GM18870 (cell line): ENCODE data around the gene PPP2R5C.

Experiments
- ATAC-seq: cut with Tn5 transposase; IDR thresholded peaks from one replicate; pipeline ENCODE4 v1.9.1; 2021; ENCODE audit warnings: moderate library complexity; ENCODE audit not compliant: unreplicated experiment

PPP2R5C gene

GRCh38 chr14:101909371-101910096 is 148.0 kb downstream of the PPP2R5C start:
- ATAC-seq: no peak

- no peak for ATAC-seq
Measured at GRCh38 chr14:101912841-101913240, 151.3 kb downstream of the PPP2R5C start.

- ATAC-seq: no peak
Measured at GRCh38 chr14:101914083-101914482, 152.6 kb downstream of the PPP2R5C start.

- ATAC-seq: no peak
Measured at GRCh38 chr14:101915871-101916815, 154.6 kb downstream of the PPP2R5C start.

- ATAC-seq: no peak
Measured at GRCh38 chr14:101916816-101917412, 155.4 kb downstream of the PPP2R5C start.

- no peak for ATAC-seq
Measured at GRCh38 chr14:101917413-101918017, 156.0 kb downstream of the PPP2R5C start.

GRCh38 chr14:101918065-101918989 is 156.8 kb downstream of the PPP2R5C start:
- ATAC-seq: no peak

- no peak for ATAC-seq
Measured at GRCh38 chr14:101920271-101920670, 158.8 kb downstream of the PPP2R5C start.

- ATAC-seq: no peak
Measured at GRCh38 chr14:101922866-101923265, 161.4 kb downstream of the PPP2R5C start.

GRCh38 chr14:101925152-101925551 is 163.6 kb downstream of the PPP2R5C start:
- ATAC-seq: no peak

- ATAC-seq: no peak
Measured at GRCh38 chr14:101926085-101926484, 164.6 kb downstream of the PPP2R5C start.

GRCh38 chr14:101926620-101927019 is 165.1 kb downstream of the PPP2R5C start:
- ATAC-seq: no peak

GRCh38 chr14:101927859-101928258 is 166.3 kb downstream of the PPP2R5C start:
- ATAC-seq: no peak

- ATAC-seq: no peak
Measured at GRCh38 chr14:101928415-101928841, 166.9 kb downstream of the PPP2R5C start.

- no peak for ATAC-seq
Measured at GRCh38 chr14:101929096-101929495, 167.6 kb downstream of the PPP2R5C start.

GRCh38 chr14:101929946-101930345 is 168.4 kb downstream of the PPP2R5C start:
- ATAC-seq: no peak

- ATAC-seq: no peak
Measured at GRCh38 chr14:101932673-101933072, 171.2 kb downstream of the PPP2R5C start.

GRCh38 chr14:101933209-101933608 is 171.7 kb downstream of the PPP2R5C start:
- ATAC-seq: no peak

GRCh38 chr14:101934601-101935150 is 173.2 kb downstream of the PPP2R5C start:
- ATAC-seq: no peak
